HCT116 (cell line): ENCODE results near the gene TBC1D14. TPM values are rescaled to one million over a fixed set of nuclear protein-coding genes. Genes with fewer than 3 reads are reported as not detected.
A peak's percentile ranks its signal among the peaks of the same experiment; 100 is the strongest.

Experiments
- ATAC-seq: fragments of 200-7000 bp; cut with Tn5 transposase; 2 replicates; pipeline ENCODE4 v1.9.1; 2020; ENCODE audit warnings: mild to moderate bottlenecking, moderate library complexity
- BruUV-seq: library from RNA; stranded (reverse); fragments of 400-500 nt; replicated peaks from 2 replicates; lab custom pipeline; 2021; lab: Mats Ljungman, UMichigan
- CTCF ChIA-PET: fragments of 300-600 bp; sonication (Branson Sonifier 250); formaldehyde crosslinking; loops from one replicate; lab custom pipeline; 2021; ENCODE audit warnings: antibody characterized with exemption; lab: Charles Lee
- POLR2A ChIA-PET: fragments of 300-600, 350-600 bp; sonication (Branson Sonifier 250); formaldehyde crosslinking; loops from one replicate; lab custom pipeline; 2021; ENCODE audit warnings: antibody characterized with exemption; lab: Charles Lee
- RAD21 ChIA-PET, 2 experiments: fragments of 300-600 bp; sonication (Branson Sonifier 250); formaldehyde crosslinking; loops; one replicate each; lab custom pipeline; 2023; ENCODE audit warnings: low total read pairs in 2 of 2; ENCODE audit not compliant: uncharacterized antibody in 2 of 2, unreplicated experiment in 2 of 2, low non-redundant PET in 1 of 2; lab: Charles Lee
- DNase-seq: peaks from one replicate; pipeline ENCODE4 v3.0.0-alpha.2; 2010; ENCODE audit warnings: low read depth, low spot score
- H2AFZ ChIP-seq: fragments of 200-600 bp; shearing (Covaris generic), sonication (generic); 2 replicates; pipeline ENCODE4 v1.6.1; 2017; ENCODE audit warnings: low read depth, mixed run types, mixed read lengths, antibody characterized with exemption, low read length; ENCODE audit not compliant: poor library complexity, severe bottlenecking
- H3K27ac ChIP-seq: 2 replicates; pipeline ENCODE4 v1.5.1; 2012; ENCODE audit warnings: low read depth, low read length
- H3K27me3 ChIP-seq: fragments of 200-600 bp; sonication (generic); 2 replicates; pipeline ENCODE4 v1.6.1; 2016; ENCODE audit warnings: mixed run types, low read length, mixed read lengths; ENCODE audit not compliant: insufficient read depth
- H3K36me3 ChIP-seq, 2 experiments: fragments of 200-500 bp in 1 of 2; fragments of 200-600 bp in 1 of 2; sonication (Bioruptor generic) in 1 of 2; sonication (generic) in 1 of 2; 2 replicates each; pipeline versions ENCODE4 v1.5.1 to v1.6.1; 2014 to 2016; ENCODE audit warnings: low read length in 2 of 2, inconsistent platforms in 1 of 2, mixed read lengths in 1 of 2, mixed run types in 1 of 2; ENCODE audit not compliant: insufficient read depth in 2 of 2, control insufficient read depth in 1 of 2
- H3K4me1 ChIP-seq, 2 experiments: fragments of 200-600 bp in 1 of 2; sonication (generic) in 1 of 2; 2 replicates each; pipeline versions ENCODE4 v1.5.1 to v1.6.1; 2012 to 2017; ENCODE audit warnings: low read length in 2 of 2, inconsistent platforms in 1 of 2, mild to moderate bottlenecking in 1 of 2, mixed read lengths in 1 of 2, mixed run types in 1 of 2, moderate library complexity in 1 of 2; ENCODE audit not compliant: insufficient read depth in 2 of 2, control insufficient read depth in 1 of 2
- H3K4me2 ChIP-seq: fragments of 200-600 bp; sonication (generic); 2 replicates; pipeline ENCODE4 v1.6.1; 2017; ENCODE audit warnings: mixed run types, low read length, mixed read lengths
- H3K4me3 ChIP-seq, 2 experiments: fragments of 200-600 bp in 1 of 2; sonication (generic) in 1 of 2; replicated peaks in 1 of 2; 2 replicates each; pipeline ENCODE4 v1.5.1; 2011 to 2016; ENCODE audit warnings: low read length in 2 of 2, control low read depth in 1 of 2, low read depth in 1 of 2, mild to moderate bottlenecking in 1 of 2, mixed read lengths in 1 of 2, mixed run types in 1 of 2
- H3K79me2 ChIP-seq: fragments of 200-600 bp; sonication (generic); 2 replicates; pipeline ENCODE4 v1.6.1; 2017; ENCODE audit warnings: mild to moderate bottlenecking, mixed run types, low read length, moderate library complexity, mixed read lengths; ENCODE audit not compliant: insufficient read depth
- H3K9ac ChIP-seq: fragments of 200-600 bp; sonication (generic); 2 replicates; pipeline ENCODE4 v1.6.1; 2016; ENCODE audit warnings: low read length, mixed read lengths
- H3K9me2 ChIP-seq: fragments of 200-600 bp; sonication (generic), shearing (Covaris generic); 2 replicates; pipeline ENCODE4 v1.6.1; 2017; ENCODE audit warnings: mixed run types, mild to moderate bottlenecking, moderate library complexity; ENCODE audit not compliant: insufficient read depth
- H3K9me3 ChIP-seq, 2 experiments: fragments of 200-500 bp in 1 of 2; fragments of 200-600 bp in 1 of 2; sonication (Bioruptor generic) in 1 of 2; sonication (generic) in 1 of 2; 2 replicates each; pipeline ENCODE4 v1.6.1; 2014 to 2017; ENCODE audit warnings: low read length in 2 of 2, mixed read lengths in 2 of 2, inconsistent platforms in 1 of 2, low read depth in 1 of 2, mild to moderate bottlenecking in 1 of 2, mixed run types in 1 of 2, moderate library complexity in 1 of 2; ENCODE audit not compliant: control insufficient read depth in 1 of 2, insufficient read depth in 1 of 2
- H4K20me1 ChIP-seq: fragments of 200-600 bp; sonication (generic), shearing (Covaris generic); 2 replicates; pipeline ENCODE4 v1.6.1; 2017; ENCODE audit warnings: mixed run types, mild to moderate bottlenecking, moderate library complexity; ENCODE audit not compliant: insufficient read depth
- CBX3 ChIP-seq: IDR thresholded peaks from 2 replicates; pipeline ENCODE4 v1.6.1; 2012; ENCODE audit warnings: low read depth
- ELF1 ChIP-seq: IDR thresholded peaks from 2 replicates; pipeline ENCODE4 v1.6.1; 2012; ENCODE audit warnings: low read depth, borderline replicate concordance
- POLR2AphosphoS5 ChIP-seq: IDR thresholded peaks from 2 replicates; pipeline ENCODE4 v1.6.1; 2011; ENCODE audit warnings: mild to moderate bottlenecking, low read depth, low read length, moderate library complexity
- RAD21 ChIP-seq: IDR thresholded peaks from 2 replicates; pipeline ENCODE4 v1.6.1; 2012; ENCODE audit warnings: low read depth, mild to moderate bottlenecking
- intact Hi-C: fragments of 100-400 bp; cut with micrococcal nuclease; formaldehyde crosslinking; loops from 2 replicates; pipeline ENCODE4 v1.10.0; 2022
- total RNA-seq: library from RNA; stranded (reverse); gene quantifications from one replicate; pipeline ENCODE4 v1.2.1, GENCODE V29; 2021; ENCODE audit not compliant: unreplicated experiment
- TF ChIP-seq, protein P1 (sequence below), 3 experiments: fragments of 200-600 bp in 1 of 3; sonication (generic) in 1 of 3; IDR thresholded peaks in 2 of 3; conservative IDR thresholded peaks in 1 of 3; 2 replicates each; pipeline ENCODE4 v1.5.1; 2012 to 2017; ENCODE audit warnings: low read depth in 2 of 3, low read length in 2 of 3, antibody characterized with exemption in 1 of 3, borderline replicate concordance in 1 of 3, control low read depth in 1 of 3, mild to moderate bottlenecking in 1 of 3, mixed read lengths in 1 of 3, mixed run types in 1 of 3, moderate library complexity in 1 of 3; ENCODE audit not compliant: insufficient read depth in 1 of 3
- TF ChIP-seq, protein P2 (sequence below): IDR thresholded peaks from 2 replicates; pipeline ENCODE4 v1.6.1; 2011; ENCODE audit warnings: mild to moderate bottlenecking, low read length, moderate library complexity; ENCODE audit not compliant: insufficient replicate concordance; ENCODE audit errors: extremely low read depth
- TF ChIP-seq, protein P3 (sequence below): IDR thresholded peaks from 2 replicates; pipeline ENCODE4 v1.6.1; 2012; ENCODE audit warnings: low read depth

TBC1D14 gene
- total RNA-seq, 1 experiment from 2014 or later: 62.9 TPM

DNA sequence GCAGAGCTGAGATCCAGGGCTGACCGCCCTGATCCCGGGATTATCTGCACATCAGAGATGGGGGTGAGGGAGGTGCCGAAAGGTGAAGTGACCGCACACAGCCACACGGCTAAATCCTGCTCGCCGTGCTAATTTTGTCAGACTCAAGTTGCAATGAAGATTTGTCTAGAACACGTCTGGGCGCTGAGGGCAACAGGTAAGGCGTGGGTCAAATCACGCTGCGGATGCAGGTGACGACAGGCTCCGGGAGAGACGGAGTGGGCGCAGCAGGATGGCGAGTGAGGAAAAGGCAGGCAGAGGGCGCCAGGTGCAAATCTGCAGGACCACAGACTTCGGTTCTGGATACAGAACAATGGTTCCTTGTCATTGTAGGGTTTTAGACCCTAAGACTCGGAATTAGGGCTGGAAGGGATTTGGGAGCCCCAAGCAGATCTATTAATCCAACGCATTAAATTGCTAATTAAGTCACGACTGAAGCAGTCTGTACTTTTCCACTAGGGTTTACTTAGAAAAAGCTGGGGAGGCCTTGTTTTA, 1.9 kb upstream of the TBC1D14 start:
- no peaks in the 10 kb centered on the region for H3K27me3 ChIP-seq
- H3K79me2 ChIP-seq: peaks cover 18% of the 10 kb centered on the region
- DNase-seq (peak; percentile 21), ATAC-seq (peak; percentile 37)
- no peaks in the 10 kb centered on the region for H3K9me3 ChIP-seq
- ChIA-PET CTCF (interaction anchor here (0.8 to 2.9 kb wide), 5 partner anchors 10 to 657 kb away, joined by 3 to 11 read pairs (median 7); no protein-coding TSS in a partner anchor), POLR2A (no interaction called here), RAD21 (interaction anchor here in 1 of 2 experiments (1.2 kb wide), 1 partner anchor 174 kb away, joined by 3 read pairs; no protein-coding TSS in a partner anchor)
- no TSS peak for BruUV-seq
- H3K27ac ChIP-seq: no peak overlapping the region
- peaks cover 11 to 35% of the 10 kb centered on the region in 2 experiments for H3K4me1 ChIP-seq
- H3K9ac ChIP-seq: 0 out of 2 replicates have a peak overlapping the region, but pooled peaks have one; percentile 83
- intact Hi-C loops: loop anchor here (1.0 to 5.0 kb wide), 2 partner anchors 80 to 163 kb away; no protein-coding TSS in a partner anchor
- H2AFZ ChIP-seq: no peak overlapping the region
- H3K4me2 ChIP-seq: peak overlapping the region; percentile 100
- no peak overlapping the region for H3K4me3 ChIP-seq
- H4K20me1 ChIP-seq: no peaks in the 10 kb centered on the region
- H3K36me3 ChIP-seq: no peaks in the 10 kb centered on the region
- no peak for TF ChIP-seq ELF1
- TF ChIP-seq, protein P1, sequence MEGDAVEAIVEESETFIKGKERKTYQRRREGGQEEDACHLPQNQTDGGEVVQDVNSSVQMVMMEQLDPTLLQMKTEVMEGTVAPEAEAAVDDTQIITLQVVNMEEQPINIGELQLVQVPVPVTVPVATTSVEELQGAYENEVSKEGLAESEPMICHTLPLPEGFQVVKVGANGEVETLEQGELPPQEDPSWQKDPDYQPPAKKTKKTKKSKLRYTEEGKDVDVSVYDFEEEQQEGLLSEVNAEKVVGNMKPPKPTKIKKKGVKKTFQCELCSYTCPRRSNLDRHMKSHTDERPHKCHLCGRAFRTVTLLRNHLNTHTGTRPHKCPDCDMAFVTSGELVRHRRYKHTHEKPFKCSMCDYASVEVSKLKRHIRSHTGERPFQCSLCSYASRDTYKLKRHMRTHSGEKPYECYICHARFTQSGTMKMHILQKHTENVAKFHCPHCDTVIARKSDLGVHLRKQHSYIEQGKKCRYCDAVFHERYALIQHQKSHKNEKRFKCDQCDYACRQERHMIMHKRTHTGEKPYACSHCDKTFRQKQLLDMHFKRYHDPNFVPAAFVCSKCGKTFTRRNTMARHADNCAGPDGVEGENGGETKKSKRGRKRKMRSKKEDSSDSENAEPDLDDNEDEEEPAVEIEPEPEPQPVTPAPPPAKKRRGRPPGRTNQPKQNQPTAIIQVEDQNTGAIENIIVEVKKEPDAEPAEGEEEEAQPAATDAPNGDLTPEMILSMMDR (IDR thresholded peaks at IDR 0.05 in 2 of 3, conservative IDR thresholded peaks at IDR 0.05 in 1 of 3; ENCODE audit: borderline replicate concordance in 1 of 3, insufficient read depth in 1 of 3, low read depth in 2 of 3, low read length in 2 of 3): peak in 2 of 3 experiments; percentile 66; a peak in 4 of 6 replicates
- TF ChIP-seq, all 23 proteins: peak for 1
- no peaks in the 10 kb centered on the region for H3K9me2 ChIP-seq

DNA sequence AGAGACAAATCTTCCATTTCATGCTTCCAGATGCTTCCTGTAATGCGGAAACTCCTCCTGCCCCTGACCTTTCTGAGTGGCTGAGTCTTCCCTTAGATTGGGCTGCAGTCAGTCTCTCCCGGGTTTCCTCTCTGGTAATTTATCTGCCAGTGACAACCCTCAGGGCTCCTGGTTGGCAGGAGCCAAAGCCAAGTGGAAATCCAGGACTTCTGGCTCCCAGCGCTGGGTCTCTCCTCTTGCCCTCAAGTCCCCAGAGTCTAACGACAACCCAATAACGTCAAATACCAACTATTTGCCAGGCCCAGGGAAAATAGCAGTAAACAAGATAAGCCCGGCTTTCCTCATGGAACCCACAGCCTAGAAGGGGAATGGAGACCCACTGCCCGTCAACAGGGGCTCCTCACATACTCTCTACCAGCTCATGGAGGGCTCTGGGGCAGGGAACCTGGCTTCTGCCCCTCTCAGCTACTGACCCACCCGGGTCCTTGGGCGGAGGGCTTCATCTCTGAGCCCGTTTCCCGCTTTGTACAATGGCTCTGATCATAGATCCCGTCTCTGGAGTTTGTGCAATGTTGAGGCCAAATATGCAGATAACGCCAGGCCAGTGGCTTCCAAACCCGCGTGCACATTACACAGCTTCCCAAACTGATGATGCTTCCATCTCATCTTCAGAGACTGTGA, 1.1 kb upstream of the TBC1D14 start:
- H3K4me3 ChIP-seq: peak overlapping the region; percentile 60 to 88
- H2AFZ ChIP-seq: peak overlapping the region; percentile 35
- H3K27ac ChIP-seq: peak overlapping the region; percentile 95
- no peaks in the 10 kb centered on the region for H3K9me2 ChIP-seq
- peak overlapping the region; percentile 83 for H3K9ac ChIP-seq
- no peaks in the 10 kb centered on the region for H3K36me3 ChIP-seq
- peaks cover 11 to 35% of the 10 kb centered on the region in 2 experiments for H3K4me1 ChIP-seq
- BruUV-seq: TSS peak; percentile 86
- POLR2A ChIA-PET: interaction anchor here (1.1 to 1.5 kb wide), 2 partner anchors 135 to 199 kb away, joined by 3 to 5 read pairs; partner anchors contain the start of genes MRFAP1L1 and TADA2B
- no peaks in the 10 kb centered on the region for H4K20me1 ChIP-seq
- intact Hi-C loops: loop anchor here (5.0 kb wide), 1 partner anchor 79 kb away; no protein-coding TSS in a partner anchor
- no peak for ATAC-seq
- CTCF ChIA-PET: interaction anchor here (0.7 to 2.9 kb wide), 7 partner anchors 9 to 658 kb away, joined by 3 to 11 read pairs (median 5); partner anchors contain the start of gene TADA2B
- no peaks in the 10 kb centered on the region for H3K27me3 ChIP-seq
- no peak for DNase-seq
- peak overlapping the region; percentile 100 for H3K4me2 ChIP-seq
- RAD21 ChIA-PET: interaction anchor here (1.0 to 1.2 kb wide), 2 partner anchors 165 to 173 kb away, joined by 3 read pairs; no protein-coding TSS in a partner anchor
- H3K79me2 ChIP-seq: peaks cover 23% of the 10 kb centered on the region
- H3K9me3 ChIP-seq: no peaks in the 10 kb centered on the region
- TF ChIP-seq POLR2AphosphoS5 (no peak), ELF1 (no peak), RAD21 (no peak), CBX3 (no peak)
- TF ChIP-seq, protein P2, sequence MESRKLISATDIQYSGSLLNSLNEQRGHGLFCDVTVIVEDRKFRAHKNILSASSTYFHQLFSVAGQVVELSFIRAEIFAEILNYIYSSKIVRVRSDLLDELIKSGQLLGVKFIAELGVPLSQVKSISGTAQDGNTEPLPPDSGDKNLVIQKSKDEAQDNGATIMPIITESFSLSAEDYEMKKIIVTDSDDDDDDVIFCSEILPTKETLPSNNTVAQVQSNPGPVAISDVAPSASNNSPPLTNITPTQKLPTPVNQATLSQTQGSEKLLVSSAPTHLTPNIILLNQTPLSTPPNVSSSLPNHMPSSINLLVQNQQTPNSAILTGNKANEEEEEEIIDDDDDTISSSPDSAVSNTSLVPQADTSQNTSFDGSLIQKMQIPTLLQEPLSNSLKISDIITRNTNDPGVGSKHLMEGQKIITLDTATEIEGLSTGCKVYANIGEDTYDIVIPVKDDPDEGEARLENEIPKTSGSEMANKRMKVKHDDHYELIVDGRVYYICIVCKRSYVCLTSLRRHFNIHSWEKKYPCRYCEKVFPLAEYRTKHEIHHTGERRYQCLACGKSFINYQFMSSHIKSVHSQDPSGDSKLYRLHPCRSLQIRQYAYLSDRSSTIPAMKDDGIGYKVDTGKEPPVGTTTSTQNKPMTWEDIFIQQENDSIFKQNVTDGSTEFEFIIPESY: no peak
- TF ChIP-seq, protein P3, sequence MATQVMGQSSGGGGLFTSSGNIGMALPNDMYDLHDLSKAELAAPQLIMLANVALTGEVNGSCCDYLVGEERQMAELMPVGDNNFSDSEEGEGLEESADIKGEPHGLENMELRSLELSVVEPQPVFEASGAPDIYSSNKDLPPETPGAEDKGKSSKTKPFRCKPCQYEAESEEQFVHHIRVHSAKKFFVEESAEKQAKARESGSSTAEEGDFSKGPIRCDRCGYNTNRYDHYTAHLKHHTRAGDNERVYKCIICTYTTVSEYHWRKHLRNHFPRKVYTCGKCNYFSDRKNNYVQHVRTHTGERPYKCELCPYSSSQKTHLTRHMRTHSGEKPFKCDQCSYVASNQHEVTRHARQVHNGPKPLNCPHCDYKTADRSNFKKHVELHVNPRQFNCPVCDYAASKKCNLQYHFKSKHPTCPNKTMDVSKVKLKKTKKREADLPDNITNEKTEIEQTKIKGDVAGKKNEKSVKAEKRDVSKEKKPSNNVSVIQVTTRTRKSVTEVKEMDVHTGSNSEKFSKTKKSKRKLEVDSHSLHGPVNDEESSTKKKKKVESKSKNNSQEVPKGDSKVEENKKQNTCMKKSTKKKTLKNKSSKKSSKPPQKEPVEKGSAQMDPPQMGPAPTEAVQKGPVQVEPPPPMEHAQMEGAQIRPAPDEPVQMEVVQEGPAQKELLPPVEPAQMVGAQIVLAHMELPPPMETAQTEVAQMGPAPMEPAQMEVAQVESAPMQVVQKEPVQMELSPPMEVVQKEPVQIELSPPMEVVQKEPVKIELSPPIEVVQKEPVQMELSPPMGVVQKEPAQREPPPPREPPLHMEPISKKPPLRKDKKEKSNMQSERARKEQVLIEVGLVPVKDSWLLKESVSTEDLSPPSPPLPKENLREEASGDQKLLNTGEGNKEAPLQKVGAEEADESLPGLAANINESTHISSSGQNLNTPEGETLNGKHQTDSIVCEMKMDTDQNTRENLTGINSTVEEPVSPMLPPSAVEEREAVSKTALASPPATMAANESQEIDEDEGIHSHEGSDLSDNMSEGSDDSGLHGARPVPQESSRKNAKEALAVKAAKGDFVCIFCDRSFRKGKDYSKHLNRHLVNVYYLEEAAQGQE: no peak
